HG03135 (cell line): ENCODE measurements around the gene TBX10.
"Not testable (repeated sequence)": the region's sequence is repeated elsewhere in the genome, so short reads cannot be mapped to it uniquely, and the experiment has no call there.

Experiments
- ATAC-seq: cut with Tn5 transposase; IDR thresholded peaks from one replicate; pipeline ENCODE4 v1.9.1; 2021; ENCODE audit warnings: mild to moderate bottlenecking, moderate library complexity; ENCODE audit not compliant: unreplicated experiment

The TBX10 gene

DNA sequence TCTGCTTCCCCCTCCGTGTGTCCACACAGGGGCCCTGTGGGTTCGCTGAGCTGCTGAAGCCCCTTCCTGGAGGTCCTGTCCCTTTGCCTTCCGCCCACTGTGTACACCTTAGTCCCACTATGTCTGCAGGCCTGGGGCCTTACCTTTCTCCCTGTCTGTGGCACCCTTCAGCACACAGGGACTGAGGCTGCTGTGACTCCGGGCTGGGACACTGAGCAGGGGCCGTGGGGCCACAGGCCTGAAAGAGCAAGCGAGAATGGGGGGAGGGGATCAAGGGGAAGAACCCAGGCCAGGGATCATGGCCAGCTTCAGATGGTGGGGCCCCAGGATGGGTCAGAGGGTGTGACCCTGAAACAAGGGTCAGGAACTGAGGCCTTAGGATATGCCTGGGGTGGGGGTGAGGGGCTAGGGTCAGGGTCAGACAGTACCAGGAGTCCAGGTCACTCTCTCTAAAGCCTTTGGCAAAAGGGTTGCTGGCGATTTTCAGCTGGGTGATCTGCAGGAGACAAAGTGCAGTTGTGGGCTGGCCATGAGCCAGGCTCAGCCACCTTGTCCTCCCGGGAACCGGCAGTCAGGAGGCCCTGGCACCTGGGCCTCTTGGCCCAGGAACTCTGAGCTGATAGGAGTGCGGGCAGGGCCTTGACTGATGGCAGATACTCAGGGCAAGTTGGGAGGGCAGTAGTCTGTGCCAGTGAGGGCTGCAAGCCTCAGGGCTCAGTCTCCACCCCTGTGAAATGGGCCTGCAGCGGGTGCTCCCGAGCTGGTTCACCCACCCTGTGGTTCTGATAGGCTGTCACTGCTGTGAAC is 7.2 kb downstream of the TBX10 start:
- no peak for ATAC-seq

DNA sequence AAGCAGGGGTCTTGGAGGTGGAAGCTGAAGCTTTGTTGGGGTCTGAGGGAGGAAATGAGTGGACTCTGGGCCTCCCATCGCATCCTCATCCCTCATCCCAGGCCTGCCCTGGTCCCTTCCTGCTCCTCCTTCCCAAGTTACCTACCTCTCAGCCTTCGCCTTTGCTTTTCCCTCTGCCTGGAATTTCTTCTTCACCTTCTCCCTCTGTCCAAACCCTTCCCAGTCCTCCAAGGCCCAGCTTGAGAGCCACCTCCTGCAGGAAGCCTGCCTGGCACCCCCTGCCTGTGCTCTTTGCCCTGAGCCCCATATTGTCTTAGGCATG is 7.7 kb downstream of the TBX10 start:
- no peak for ATAC-seq

GRCh38 chr11:67631411-67631810 is 8.2 kb downstream of the TBX10 start:
- ATAC-seq: no peak

DNA sequence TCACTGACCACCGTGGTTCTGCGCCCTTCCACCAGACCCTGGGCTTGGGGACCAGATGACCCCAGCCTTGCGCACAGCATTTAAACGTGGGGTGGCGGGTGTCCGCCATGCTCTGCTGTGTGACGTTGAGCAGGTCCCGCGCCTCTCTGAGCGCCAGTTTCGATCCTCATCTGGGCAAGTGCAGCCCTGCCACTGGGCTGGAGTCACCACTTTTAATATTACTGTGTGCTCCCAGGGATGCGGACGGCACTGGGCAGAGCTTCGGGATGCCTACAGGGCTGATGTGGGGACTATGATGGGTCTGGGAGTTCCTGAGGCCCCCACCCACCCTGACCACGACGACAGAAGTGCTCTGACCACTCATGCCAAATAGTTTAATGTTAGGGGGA is 8.6 kb downstream of the TBX10 start:
- ATAC-seq: no peak

- ATAC-seq: peak; percentile 55
Measured at GRCh38 chr11:67630228-67630942, 9.2 kb downstream of the TBX10 start.

GRCh38 chr11:67629386-67630227 is 10.0 kb downstream of the TBX10 start, which contains the start of gene NUDT8:
TSS of gene NUDT8 (minus strand) at chr11:67629937. CDS start at chr11:67629911, 26 bp downstream.
- peak; percentile 52 for ATAC-seq

DNA sequence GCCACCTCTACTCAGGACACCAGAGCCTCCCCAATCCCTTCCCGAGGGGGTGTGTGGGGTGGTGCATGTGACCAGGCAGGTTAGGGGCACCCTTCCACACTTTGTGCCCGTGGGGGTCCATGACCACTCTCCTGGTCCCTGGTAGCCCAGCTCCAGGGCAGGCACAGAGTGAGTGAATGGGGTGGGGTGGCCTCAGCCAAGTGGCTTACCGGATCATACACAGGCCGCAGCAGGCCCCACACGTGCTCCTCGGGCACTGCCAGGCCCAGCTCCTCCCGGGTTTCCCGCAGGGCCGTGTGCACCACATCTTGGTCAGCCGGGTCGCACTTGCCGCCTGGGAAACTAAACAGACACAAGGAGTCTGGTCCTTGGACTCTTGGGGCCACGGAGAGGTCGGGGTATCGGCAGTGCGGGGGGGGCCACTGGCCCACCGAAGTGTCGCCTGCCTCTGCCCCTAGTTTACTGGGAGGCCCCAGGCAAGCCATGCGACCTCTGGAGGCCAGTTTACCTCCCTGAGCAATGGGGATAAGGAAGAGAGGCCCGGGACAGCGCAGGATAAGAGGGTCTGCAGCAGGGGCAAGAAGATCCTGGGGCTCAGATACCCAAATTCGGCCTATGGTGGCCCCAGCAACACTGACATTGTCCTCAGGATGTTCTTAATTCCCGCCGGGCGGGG is 10.7 kb downstream of the TBX10 start:
- no peak for ATAC-seq

DNA sequence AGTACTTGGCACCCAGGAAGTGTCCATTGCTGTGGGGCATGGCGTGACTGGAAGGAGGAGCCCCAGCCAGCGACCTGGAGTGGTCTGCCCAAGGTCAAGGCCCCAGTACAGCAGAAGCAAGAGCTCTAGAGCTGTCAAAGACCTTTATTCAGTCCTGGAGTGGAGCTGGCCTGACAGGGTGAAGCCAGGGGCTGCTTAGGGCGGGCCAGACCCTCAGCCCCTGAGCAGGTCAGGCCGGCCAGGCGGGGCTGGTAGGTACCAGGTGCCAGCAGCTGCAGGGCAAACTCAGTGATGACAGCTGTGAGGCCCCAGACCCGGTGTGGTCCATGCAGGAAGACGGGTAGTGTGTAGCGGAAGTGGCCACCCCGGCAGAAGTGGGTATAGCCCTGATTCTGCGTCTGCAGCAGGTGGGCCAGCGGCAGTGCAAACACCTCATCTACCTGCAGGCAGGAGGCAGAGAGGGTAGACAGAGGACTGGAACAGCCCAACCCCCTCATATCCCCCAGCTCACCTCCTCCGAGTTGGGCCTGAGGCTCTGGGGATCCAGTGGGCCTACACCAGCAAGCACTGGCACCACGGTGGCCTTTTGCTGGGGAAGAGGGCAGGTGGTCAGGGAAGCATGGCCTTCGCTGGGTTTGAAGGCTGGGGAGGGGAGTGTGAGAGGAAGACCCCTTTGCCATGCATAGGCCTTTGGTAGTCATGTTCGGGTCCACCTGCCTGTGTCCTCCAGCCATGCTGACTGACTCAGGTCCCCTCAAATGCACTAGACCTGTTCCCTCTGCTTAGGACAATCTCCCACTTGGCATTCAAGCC is 11.5 kb downstream of the TBX10 start:
- ATAC-seq: no peak

- ATAC-seq: no peak
Measured at GRCh38 chr11:67627441-67627811, 12.1 kb downstream of the TBX10 start.

- ATAC-seq: no peak
Measured at GRCh38 chr11:67626970-67627369, 12.6 kb downstream of the TBX10 start.

GRCh38 chr11:67626131-67626833 is 13.3 kb downstream of the TBX10 start:
- ATAC-seq: not testable (repeated sequence)

GRCh38 chr11:67623795-67624194 is 15.8 kb downstream of the TBX10 start:
- not testable (repeated sequence) for ATAC-seq

DNA sequence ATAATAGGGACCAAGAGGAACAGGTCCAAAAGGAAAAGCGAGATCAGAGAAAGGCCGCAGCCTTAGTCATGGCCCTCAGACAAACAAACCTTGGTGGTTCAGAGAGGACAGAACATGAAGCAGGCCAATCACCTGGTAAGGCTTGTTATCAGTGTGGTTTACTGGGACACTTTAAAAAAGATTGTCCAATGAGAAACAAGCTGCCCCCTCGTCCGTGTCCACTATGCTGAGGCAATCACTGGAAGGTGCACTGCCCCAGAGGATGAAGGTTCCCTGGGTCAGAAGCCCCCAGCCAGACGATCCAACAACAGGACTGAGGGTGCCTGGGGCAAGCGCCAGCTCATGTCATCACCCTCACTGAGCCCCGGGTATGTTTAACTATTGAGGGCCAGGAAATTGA is 16.7 kb downstream of the TBX10 start:
- ATAC-seq: not testable (repeated sequence)

GRCh38 chr11:67621928-67622327 is 17.6 kb downstream of the TBX10 start:
- ATAC-seq: not testable (repeated sequence)

DNA sequence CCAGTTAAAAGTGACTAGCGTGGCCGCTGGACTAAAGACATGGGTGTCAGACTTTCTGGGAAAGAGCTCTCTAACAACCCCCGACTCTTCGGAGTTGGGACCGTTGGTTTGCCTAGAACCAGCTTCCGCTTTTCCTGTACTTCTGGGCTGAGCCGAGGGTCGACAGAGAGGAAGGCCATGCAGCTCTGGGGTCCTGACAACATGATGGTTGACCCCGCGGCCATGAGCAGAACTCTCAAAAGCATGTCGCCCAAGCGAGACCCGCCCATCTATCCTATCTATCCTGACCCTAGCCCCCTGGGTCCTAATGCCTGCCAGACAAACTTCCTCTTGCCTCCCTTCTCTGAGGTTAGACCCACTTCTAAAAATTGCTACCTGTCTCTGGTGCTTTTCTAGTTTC is 18.9 kb downstream of the TBX10 start:
- ATAC-seq: not testable (repeated sequence)

DNA sequence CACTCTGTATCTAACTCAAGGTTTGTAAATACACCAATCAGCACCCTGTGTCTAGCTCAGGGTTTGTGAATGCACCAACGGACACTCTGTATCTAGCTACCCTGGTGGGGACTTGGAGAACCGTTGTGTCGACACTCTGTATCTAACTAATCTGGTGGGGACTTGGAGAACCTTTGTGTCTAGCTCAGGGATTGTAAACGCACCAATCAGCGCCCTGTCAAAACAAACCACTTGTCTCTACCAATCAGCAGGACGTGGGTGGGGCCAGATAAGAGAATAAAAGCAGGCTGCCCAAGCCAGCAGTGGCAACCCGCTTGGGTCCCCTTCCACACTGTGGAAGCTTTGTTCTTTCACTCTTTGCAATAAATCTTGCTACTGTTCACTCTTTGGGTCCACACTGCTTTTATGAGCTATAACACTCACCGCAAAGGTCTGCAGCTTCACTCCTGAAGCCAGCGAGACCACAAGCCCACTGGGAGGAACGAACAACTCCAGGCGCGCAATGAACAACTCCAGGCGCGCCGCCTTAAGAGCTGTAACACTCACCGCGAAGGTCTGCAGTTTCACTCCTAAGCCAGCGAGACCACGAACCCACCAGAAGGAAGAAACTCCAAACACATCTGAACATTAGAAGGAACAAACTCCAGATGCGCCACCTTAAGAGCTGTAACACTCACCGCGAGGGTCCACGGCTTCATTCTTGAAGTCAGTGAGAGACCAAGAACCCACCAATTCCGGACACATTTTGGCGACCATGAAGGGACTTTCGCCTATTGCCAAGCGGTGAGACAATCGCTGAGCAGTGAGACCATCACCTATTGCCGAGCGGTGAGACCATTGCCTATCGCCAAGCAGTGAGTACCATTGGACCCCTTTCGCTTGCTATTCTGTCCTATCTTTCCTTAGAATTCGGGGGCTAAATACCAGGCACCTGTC is 19.6 kb downstream of the TBX10 start:
- ATAC-seq: not testable (repeated sequence)

DNA sequence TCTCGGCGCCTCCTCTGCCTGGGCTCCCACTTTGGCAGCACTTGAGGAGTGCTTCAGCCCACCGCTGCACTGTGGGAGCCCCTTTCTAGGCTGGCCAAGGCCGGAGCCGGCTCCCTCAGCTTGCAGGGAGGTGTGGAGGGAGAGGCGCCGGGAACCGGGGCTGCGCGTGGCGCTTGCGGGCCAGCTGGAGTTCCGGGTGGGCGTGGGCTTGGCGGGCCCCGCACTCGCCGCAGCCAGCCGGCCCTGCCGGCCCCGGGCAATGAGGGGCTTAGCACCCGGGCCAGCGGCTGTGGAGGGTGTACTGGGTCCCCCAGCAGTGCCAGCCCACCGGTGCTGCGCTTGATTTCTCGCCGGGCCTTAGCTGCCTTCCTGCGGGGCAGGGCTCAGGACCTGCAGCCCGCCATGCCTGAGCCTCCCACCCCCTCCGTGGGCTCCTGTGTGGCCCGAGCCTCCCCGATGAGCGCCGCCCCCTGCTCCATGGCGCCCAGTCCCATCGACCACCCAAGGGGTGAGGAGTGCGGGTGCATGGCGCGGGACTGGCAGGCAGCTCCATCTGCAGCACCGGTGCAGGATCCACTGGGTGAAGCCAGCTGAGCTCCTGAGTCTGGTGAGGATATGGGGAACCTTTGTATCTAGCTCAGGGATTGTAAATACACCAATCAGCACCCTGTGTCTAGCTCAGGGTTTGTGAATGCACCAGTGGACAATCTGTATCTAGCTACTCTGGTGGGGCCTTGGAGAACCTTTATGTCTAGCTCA is 20.5 kb downstream of the TBX10 start:
- ATAC-seq: not testable (repeated sequence)
